Hematopoietic multipotent progenitor cell treated with erythropoietin and hydrocortisone succinate and interleukin-3 and kit ligand, for 15 days (in vitro differentiated cells): Measurements from ENCODE around the gene PLA2G4D.

Source experiments
- DNase-seq: peaks from one replicate; pipeline ENCODE4 v3.0.0-alpha.2; 2015; ENCODE audit warnings: low spot score

PLA2G4D gene

GRCh38 chr15:42070976-42071350, 23.4 kb downstream of the PLA2G4D start:
- DNase-seq = no peak

- DNase-seq = no peak
These were observed 23.9 kb downstream of the PLA2G4D start for GRCh38 chr15:42070279-42070975.

GRCh38 chr15:42069496-42070278, 24.7 kb downstream of the PLA2G4D start:
- no peak for DNase-seq

GRCh38 chr15:42069025-42069424, 25.3 kb downstream of the PLA2G4D start:
- DNase-seq = no peak

- DNase-seq = no peak
These were observed 25.8 kb downstream of the PLA2G4D start for GRCh38 chr15:42068601-42069000.

GRCh38 chr15:42066764-42067415, 27.5 kb downstream of the PLA2G4D start:
- DNase-seq = no peak

GRCh38 chr15:42065468-42065867, 28.9 kb downstream of the PLA2G4D start:
- DNase-seq = no peak

- DNase-seq = no peak
These were observed 29.3 kb downstream of the PLA2G4D start for GRCh38 chr15:42065033-42065432.

- DNase-seq = no peak
These were observed 30.1 kb downstream of the PLA2G4D start for GRCh38 chr15:42064271-42064670.

- no peak for DNase-seq
These were observed 31.1 kb downstream of the PLA2G4D start for GRCh38 chr15:42063122-42063848.

- DNase-seq = no peak
These were observed 32.0 kb downstream of the PLA2G4D start for GRCh38 chr15:42062284-42062806.

GRCh38 chr15:42060797-42061196, 33.6 kb downstream of the PLA2G4D start:
- no peak for DNase-seq

- no peak for DNase-seq
These were observed 33.9 kb downstream of the PLA2G4D start for GRCh38 chr15:42060477-42060763.

GRCh38 chr15:42059661-42060476, 34.5 kb downstream of the PLA2G4D start:
- DNase-seq = peak; percentile 59

GRCh38 chr15:42058791-42059190, 35.6 kb downstream of the PLA2G4D start:
- DNase-seq = no peak

- no peak for DNase-seq
These were observed 36.3 kb downstream of the PLA2G4D start for GRCh38 chr15:42057799-42058646.

GRCh38 chr15:42056934-42057798, 37.2 kb downstream of the PLA2G4D start:
- DNase-seq = no peak

- DNase-seq = no peak
These were observed 40.4 kb downstream of the PLA2G4D start for GRCh38 chr15:42053914-42054313.

- DNase-seq = no peak
These were observed 41.4 kb downstream of the PLA2G4D start for GRCh38 chr15:42053010-42053409.
